KMS-11 (cell line): ENCODE data around the gene ZNF592.

Experiments used
- H2AFZ ChIP-seq: fragments of 200-600 bp; sonication (generic); 2 replicates; pipeline ENCODE4 v1.6.1; 2016; ENCODE audit warnings: antibody characterized with exemption, mixed run types, low read depth
- H3K27ac ChIP-seq: fragments of 200-600 bp; sonication (generic); 2 replicates; pipeline ENCODE4 v1.6.1; 2016; ENCODE audit warnings: mild to moderate bottlenecking, mixed run types
- H3K27me3 ChIP-seq: fragments of 200-600 bp; sonication (generic); 2 replicates; pipeline ENCODE4 v1.6.1; 2017; ENCODE audit warnings: mild to moderate bottlenecking, low read depth, mixed run types, moderate library complexity; ENCODE audit not compliant: insufficient read depth
- H3K36me3 ChIP-seq: fragments of 200-600 bp; sonication (generic); 2 replicates; pipeline ENCODE4 v1.6.1; 2017; ENCODE audit warnings: mild to moderate bottlenecking, mixed run types; ENCODE audit not compliant: insufficient read depth
- H3K4me1 ChIP-seq: fragments of 200-600 bp; sonication (generic); 2 replicates; pipeline ENCODE4 v1.6.1; 2016; ENCODE audit warnings: mild to moderate bottlenecking, low read depth, mixed run types; ENCODE audit not compliant: poor library complexity, severe bottlenecking
- H3K4me2 ChIP-seq: fragments of 200-600 bp; sonication (generic); 2 replicates; pipeline ENCODE4 v1.7.0; 2016; ENCODE audit warnings: mild to moderate bottlenecking, mixed run types
- H3K4me3 ChIP-seq: fragments of 200-600 bp; sonication (generic); IDR thresholded peaks from 2 replicates; pipeline ENCODE4 v1.6.1; 2017; ENCODE audit warnings: low read depth, low read length, mixed read lengths; ENCODE audit not compliant: insufficient read depth
- H3K79me2 ChIP-seq: fragments of 200-600 bp; sonication (generic); 2 replicates; pipeline ENCODE4 v1.6.1; 2016; ENCODE audit warnings: low read depth, mixed run types; ENCODE audit not compliant: insufficient read depth
- H3K9ac ChIP-seq: fragments of 200-600 bp; sonication (generic); 2 replicates; pipeline ENCODE4 v1.6.1; 2016; ENCODE audit warnings: mild to moderate bottlenecking, mixed run types
- H4K20me1 ChIP-seq: fragments of 200-600 bp; sonication (generic); 2 replicates; pipeline ENCODE4 v1.6.1; 2016; ENCODE audit warnings: mild to moderate bottlenecking, mixed run types; ENCODE audit not compliant: insufficient read depth
- CTCF ChIP-seq: fragments of 200-600 bp; sonication (generic); conservative IDR thresholded peaks from 2 replicates; pipeline ENCODE4 v1.6.1; 2017; ENCODE audit warnings: low read depth, mild to moderate bottlenecking, antibody characterized with exemption, low read length, moderate library complexity, mixed read lengths

The ZNF592 gene

GRCh38 chr15:84797212-84797611 is 48.8 kb downstream of the ZNF592 start:
- Histone ChIP-seq H2AFZ (no peak overlapping the region), H3K4me1 (no peaks in the 10 kb centered on the region), H3K4me2 (no peak overlapping the region), H3K36me3 (peaks cover 9% of the 10 kb centered on the region), H4K20me1 (no peaks in the 10 kb centered on the region), H3K9ac (no peak overlapping the region), H3K4me3 (no peak overlapping the region), H3K79me2 (no peaks in the 10 kb centered on the region; the same call in 1 of the 2 replicates), H3K27me3 (no peaks in the 10 kb centered on the region), H3K27ac (no peak overlapping the region)
- no peak for TF ChIP-seq CTCF

- no peak for TF ChIP-seq CTCF
- Histone ChIP-seq H3K36me3 (peaks cover 5% of the 10 kb centered on the region), H3K27ac (no peak overlapping the region), H3K4me2 (no peak overlapping the region), H3K79me2 (no peaks in the 10 kb centered on the region; the same call in 1 of the 2 replicates), H3K4me1 (no peaks in the 10 kb centered on the region), H3K9ac (no peak overlapping the region), H4K20me1 (no peaks in the 10 kb centered on the region), H3K4me3 (no peak overlapping the region), H2AFZ (no peak overlapping the region), H3K27me3 (no peaks in the 10 kb centered on the region)
Observed at GRCh38 chr15:84797801-84798200, 49.4 kb downstream of the ZNF592 start.

DNA sequence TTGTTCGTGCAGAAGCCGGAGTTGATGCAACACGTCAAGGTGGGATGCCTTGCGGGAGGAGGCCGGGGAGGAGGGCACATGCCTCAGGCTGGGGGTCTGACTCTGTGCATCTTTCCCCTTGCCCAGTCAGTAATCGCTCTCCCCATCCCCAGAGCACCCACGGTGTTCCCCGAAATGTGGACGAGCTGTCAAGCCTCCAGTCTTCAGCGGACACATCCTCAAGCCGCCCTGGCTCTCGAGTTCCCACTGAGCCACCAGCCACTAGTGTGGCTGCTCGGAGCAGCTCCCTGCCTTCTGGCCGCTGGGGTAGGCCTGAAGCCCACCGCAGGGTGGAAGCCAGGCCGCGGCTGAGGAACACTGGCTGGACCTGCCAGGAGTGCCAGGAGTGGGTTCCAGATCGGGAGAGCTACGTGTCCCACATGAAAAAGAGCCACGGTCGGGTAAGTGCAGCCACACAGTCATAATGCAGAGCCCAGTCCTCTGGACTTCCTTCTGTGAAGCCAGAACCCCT is 50.1 kb downstream of the ZNF592 start:
- Histone ChIP-seq H3K4me3 (no peak overlapping the region), H3K36me3 (peaks cover 5% of the 10 kb centered on the region), H3K9ac (no peak overlapping the region), H2AFZ (no peak overlapping the region), H4K20me1 (no peaks in the 10 kb centered on the region), H3K27ac (no peak overlapping the region), H3K27me3 (no peaks in the 10 kb centered on the region), H3K4me2 (no peak overlapping the region), H3K79me2 (no peaks in the 10 kb centered on the region; the same call in 1 of the 2 replicates), H3K4me1 (no peaks in the 10 kb centered on the region)
- no peak for TF ChIP-seq CTCF

DNA sequence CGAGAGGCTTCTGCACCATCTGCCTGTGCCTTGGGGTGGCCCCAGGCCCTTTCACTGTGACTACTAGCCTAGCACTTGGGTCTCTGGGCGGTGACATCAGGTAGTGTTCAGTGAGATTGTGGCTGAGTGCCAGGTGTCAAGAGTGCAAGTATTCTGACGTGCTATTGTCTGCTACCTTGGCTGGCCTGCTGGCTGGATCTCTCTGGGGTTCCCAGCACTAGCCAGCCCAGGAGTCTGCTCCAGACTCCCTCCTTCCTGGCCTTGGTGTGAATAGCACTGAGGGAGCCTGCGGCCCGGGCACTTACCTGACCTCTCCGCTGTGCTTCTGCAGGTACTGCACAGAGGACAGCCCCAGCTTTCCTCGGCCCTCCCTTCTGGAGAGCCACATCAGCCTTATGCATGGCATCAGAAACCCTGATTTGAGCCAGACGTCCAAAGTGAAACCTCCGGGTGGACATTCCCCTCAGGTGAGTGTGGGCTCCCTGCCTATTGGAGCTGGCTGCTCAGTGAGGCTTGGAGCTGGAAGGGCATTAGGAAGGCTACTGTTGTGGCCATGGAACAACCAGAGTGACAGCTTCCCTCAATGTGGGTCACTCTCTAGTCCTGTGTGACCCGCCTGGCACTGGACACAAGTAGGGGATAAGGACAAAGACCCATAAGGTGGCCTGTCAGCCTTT is 51.3 kb downstream of the ZNF592 start:
- no peaks in the 10 kb centered on the region for H4K20me1 ChIP-seq
- no peak for TF ChIP-seq CTCF
- H3K9ac ChIP-seq = no peak overlapping the region
- H3K79me2 ChIP-seq = no peaks in the 10 kb centered on the region
- H2AFZ ChIP-seq = no peak overlapping the region
- H3K27me3 ChIP-seq = no peaks in the 10 kb centered on the region
- H3K4me2 ChIP-seq = no peak overlapping the region
- H3K4me1 ChIP-seq = no peaks in the 10 kb centered on the region
- H3K4me3 ChIP-seq = no peak overlapping the region
- H3K36me3 ChIP-seq = peaks cover 5% of the 10 kb centered on the region
- no peak overlapping the region for H3K27ac ChIP-seq
